ENCODE results near the gene MAPK12.

DNA sequence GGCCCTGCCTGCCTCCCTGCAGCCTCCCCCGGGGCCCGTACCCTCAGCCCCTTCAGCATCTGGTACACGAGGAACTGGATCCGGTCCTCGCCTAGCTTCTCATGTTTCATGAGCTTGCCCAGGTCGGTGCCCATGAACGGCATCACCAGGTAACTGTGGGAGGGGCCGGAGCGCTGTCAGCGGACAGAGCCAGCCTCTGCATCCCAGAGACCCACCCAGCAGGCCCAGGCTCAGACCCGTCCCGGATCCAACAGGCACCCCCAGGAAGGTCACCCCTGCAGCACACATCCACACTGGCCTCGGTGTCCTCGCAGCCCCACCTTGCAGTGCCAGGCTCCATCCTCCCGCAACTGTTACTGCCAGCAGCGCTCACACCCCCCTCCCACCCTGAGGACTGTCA is 4.4 kb downstream of the MAPK12 start:
- TF ChIP-seq EZH2 (IDR thresholded peaks at IDR 0.05; ENCODE audit: borderline replicate concordance, low read length) = no peak
- TF ChIP-seq, protein P1, sequence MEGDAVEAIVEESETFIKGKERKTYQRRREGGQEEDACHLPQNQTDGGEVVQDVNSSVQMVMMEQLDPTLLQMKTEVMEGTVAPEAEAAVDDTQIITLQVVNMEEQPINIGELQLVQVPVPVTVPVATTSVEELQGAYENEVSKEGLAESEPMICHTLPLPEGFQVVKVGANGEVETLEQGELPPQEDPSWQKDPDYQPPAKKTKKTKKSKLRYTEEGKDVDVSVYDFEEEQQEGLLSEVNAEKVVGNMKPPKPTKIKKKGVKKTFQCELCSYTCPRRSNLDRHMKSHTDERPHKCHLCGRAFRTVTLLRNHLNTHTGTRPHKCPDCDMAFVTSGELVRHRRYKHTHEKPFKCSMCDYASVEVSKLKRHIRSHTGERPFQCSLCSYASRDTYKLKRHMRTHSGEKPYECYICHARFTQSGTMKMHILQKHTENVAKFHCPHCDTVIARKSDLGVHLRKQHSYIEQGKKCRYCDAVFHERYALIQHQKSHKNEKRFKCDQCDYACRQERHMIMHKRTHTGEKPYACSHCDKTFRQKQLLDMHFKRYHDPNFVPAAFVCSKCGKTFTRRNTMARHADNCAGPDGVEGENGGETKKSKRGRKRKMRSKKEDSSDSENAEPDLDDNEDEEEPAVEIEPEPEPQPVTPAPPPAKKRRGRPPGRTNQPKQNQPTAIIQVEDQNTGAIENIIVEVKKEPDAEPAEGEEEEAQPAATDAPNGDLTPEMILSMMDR (conservative IDR thresholded peaks at IDR 0.05 in 1 of 2, IDR thresholded peaks at IDR 0.05 in 1 of 2; ENCODE audit: extremely low read depth in 1 of 2, insufficient read depth in 1 of 2, low read depth in 1 of 2, low read length in 2 of 2) = no peak
